Ishikawa (cell line): ENCODE measurements around the gene DCBLD2.
A peak's percentile ranks its signal among the peaks of the same experiment; 100 is the strongest.

Experiments used
- CEBPB ChIP-seq: IDR thresholded peaks from 2 replicates; pipeline ENCODE4 v1.6.1; 2012
- CREB1 ChIP-seq: IDR thresholded peaks from 2 replicates; pipeline ENCODE4 v1.6.1; 2012; ENCODE audit warnings: low read depth
- EGR1 ChIP-seq: IDR thresholded peaks from 2 replicates; pipeline ENCODE4 v1.6.1; 2012
- EP300 ChIP-seq: IDR thresholded peaks from 2 replicates; pipeline ENCODE4 v1.6.1; 2012; ENCODE audit warnings: borderline replicate concordance
- FOXM1 ChIP-seq: IDR thresholded peaks from 2 replicates; pipeline ENCODE4 v1.6.1; 2012; ENCODE audit warnings: low read depth, borderline replicate concordance
- NFIC ChIP-seq: IDR thresholded peaks from 2 replicates; pipeline ENCODE4 v1.6.1; 2012
- RAD21 ChIP-seq: IDR thresholded peaks from 2 replicates; pipeline ENCODE4 v1.6.1; 2012; ENCODE audit warnings: low read depth
- REST ChIP-seq: IDR thresholded peaks from 2 replicates; pipeline ENCODE4 v1.6.1; 2012; ENCODE audit warnings: low read depth, mild to moderate bottlenecking
- TAF1 ChIP-seq: IDR thresholded peaks from 2 replicates; pipeline ENCODE4 v1.6.1; 2012; ENCODE audit warnings: low read depth, mild to moderate bottlenecking
- TCF12 ChIP-seq: IDR thresholded peaks from 2 replicates; pipeline ENCODE4 v1.6.1; 2012; ENCODE audit warnings: low read depth
- TEAD4 ChIP-seq: IDR thresholded peaks from 2 replicates; pipeline ENCODE4 v1.6.1; 2012
- USF1 ChIP-seq: IDR thresholded peaks from 2 replicates; pipeline ENCODE4 v1.6.1; 2012
- YY1 ChIP-seq: IDR thresholded peaks from 2 replicates; pipeline ENCODE4 v1.6.1; 2012; ENCODE audit warnings: low read depth
- ZBTB7A ChIP-seq: IDR thresholded peaks from 2 replicates; pipeline ENCODE4 v1.6.1; 2012; ENCODE audit warnings: low read depth
- TF ChIP-seq, protein P1 (sequence below): IDR thresholded peaks from 2 replicates; pipeline ENCODE4 v1.6.1; 2012

Gene DCBLD2

DNA sequence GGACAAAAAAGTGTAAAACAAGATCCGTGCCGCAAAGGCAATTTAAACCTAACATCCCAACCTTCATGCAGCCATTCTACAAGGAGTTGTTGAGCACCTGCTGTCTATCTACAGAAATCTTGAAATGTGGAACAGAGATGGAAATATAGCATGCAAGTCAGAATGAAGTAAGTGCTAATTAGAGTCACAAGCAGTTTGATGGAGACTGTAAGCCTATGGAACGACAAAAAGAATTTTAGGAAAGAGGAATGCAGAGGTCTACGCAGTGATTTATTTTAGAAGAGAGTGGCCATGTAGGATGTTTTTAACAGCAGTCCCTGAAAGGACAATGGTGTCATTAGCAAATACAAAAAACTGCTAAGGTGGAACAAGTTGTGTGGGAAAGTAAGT lies 851 bp upstream of the DCBLD2 start:
- TF ChIP-seq FOXM1 (no peak), TAF1 (no peak; the same call in 1 of the 2 replicates), EGR1 (no peak), CEBPB (no peak), YY1 (no peak), CREB1 (no peak), NFIC (no peak), EP300 (no peak), TCF12 (no peak), ZBTB7A (no peak), REST (no peak), RAD21 (no peak), TEAD4 (no peak), USF1 (no peak)
- TF ChIP-seq, protein P1, sequence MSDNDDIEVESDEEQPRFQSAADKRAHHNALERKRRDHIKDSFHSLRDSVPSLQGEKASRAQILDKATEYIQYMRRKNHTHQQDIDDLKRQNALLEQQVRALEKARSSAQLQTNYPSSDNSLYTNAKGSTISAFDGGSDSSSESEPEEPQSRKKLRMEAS, result no peak

DNA sequence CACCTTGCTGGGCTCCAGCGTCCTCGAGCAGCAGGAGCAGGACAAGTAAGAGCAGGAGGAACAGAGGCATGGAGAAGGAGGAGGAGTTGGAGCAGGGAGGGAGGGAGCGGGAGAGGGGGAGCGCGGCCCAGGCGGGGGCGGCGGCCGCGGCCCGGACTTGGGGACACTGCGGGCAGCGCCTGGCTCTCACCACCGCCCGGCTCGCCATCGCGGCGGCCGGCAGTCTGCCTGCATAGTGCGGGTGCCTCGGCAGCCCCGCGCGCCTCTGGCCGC lies 440 bp downstream of the DCBLD2 start:
- TF ChIP-seq EP300, result no peak
- no peak for TF ChIP-seq REST
- TF ChIP-seq TEAD4, result no peak
- no peak for TF ChIP-seq NFIC
- TF ChIP-seq EGR1, result peak; percentile 78
- no peak for TF ChIP-seq USF1

GRCh38 chr3:98900265-98901118 lies 1.0 kb downstream of the DCBLD2 start:
- TF ChIP-seq TEAD4, result 0 out of 2 replicates have a peak, but pooled peaks have one; percentile 3
- no peak for TF ChIP-seq CREB1
- TF ChIP-seq TCF12, result no peak; the same call in 1 of the 2 replicates
- no peak for TF ChIP-seq EP300

DNA sequence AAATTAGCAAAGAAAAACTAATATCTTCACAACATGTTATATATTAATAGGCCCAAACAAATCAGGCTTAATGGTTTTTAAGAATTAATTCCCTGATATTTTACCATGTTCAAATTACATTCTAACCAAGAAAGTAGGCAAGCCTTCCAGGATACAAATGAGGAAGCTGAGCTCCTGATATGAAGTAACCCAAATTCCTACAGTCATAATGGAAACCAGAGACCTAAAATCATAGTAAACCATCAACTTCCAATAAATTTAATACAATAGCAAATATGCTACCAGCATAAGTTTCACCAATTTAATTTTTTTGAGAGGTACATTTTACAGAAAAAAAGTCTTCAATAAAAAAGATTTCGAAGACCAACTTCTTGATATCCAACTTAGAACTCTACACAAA lies 3.8 kb downstream of the DCBLD2 start:
- TF ChIP-seq USF1, result no peak
- TF ChIP-seq TCF12, result no peak
- no peak for TF ChIP-seq YY1
- no peak for TF ChIP-seq FOXM1

DNA sequence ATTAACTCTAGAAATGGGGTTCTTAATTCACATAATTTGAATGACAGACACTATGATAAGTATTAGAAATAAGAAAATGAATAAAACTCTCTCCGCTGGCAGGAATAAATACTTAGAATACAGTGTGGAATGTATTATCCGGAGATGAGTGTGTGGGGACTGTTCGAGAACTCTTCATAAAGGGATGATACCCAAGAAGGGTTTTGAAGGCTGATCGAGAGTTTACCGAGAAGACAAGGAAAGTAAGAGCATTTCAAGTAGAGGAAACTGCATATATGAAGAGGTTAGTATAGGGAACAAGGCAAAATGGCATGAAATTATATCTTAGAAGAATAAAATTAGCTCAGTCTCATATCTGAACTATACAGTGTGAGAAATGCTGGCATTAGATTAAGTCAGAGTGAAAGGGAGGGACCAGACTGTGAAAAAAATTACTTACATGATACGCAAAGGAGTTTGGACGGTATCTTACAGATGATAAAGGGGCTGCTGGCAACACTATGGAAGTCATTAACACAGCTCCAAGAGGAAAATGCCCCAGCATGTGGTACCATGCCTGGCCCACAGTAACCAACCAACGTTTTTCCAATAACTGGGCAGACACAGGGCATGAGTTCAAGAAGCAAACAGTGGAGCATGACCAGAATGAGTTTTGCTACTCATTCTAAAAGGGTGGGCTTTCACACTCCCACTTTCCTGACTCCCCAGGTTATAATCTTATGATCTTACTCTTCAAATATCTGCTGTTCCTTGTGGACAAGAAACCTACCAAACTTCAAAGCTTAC lies 6.5 kb downstream of the DCBLD2 start:
- TF ChIP-seq CREB1 (no peak), YY1 (no peak), USF1 (no peak), TEAD4 (no peak), TCF12 (no peak), ZBTB7A (no peak), TAF1 (no peak), CEBPB (no peak), REST (no peak)
- TF ChIP-seq, protein P1, result no peak
